Transverse colon (tissue), 4 donors: ENCODE results near the gene TNFSF18.

Experiments
- CTCF ChIP-seq, 5 experiments: fragments of 200-600 bp in 3 of 5; fragments of 450-650 bp in 2 of 5; sonication (generic) in 3 of 5; IDR thresholded peaks; 1 replicate in 2 of 5; 2 replicates in 3 of 5; pipeline ENCODE4 v1.5.1; 2016 to 2017; ENCODE audit warnings: antibody characterized with exemption in 5 of 5, inconsistent platforms in 3 of 5, mild to moderate bottlenecking in 2 of 5, moderate library complexity in 1 of 5
- EP300 ChIP-seq: sonication (generic); formaldehyde crosslinking; IDR thresholded peaks from one replicate; pipeline ENCODE4 v1.6.1; 2017; ENCODE audit warnings: antibody characterized with exemption, low read depth
- POLR2AphosphoS5 ChIP-seq, 3 donors: sonication (generic); formaldehyde crosslinking; IDR thresholded peaks; one replicate each; pipeline ENCODE4 v1.6.1; 2016; ENCODE audit warnings: antibody characterized with exemption in 3 of 3

DNA sequence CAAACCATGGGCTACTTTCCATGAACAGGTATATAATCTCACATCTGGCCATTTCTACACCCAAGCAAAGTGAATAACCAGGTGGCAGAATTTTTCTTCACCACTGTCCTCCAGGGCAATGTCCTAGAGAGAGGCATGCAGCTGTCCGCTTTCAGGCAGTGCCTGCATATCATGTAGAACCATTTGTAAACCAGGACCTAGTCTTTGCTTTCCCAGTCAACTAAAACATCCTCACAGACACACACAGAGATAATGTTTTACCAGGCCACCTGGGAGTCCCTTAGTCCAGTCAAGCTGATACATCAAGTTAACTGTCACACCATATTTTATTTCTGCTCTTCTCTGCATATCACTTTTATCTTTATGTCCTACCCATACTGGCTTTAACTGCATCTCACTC, 26.2 kb downstream of the TNFSF18 start:
- TF ChIP-seq EP300: no peak
- TF ChIP-seq CTCF (IDR thresholded peaks at IDR 0.05): no peak
- no peak for TF ChIP-seq POLR2AphosphoS5 (IDR thresholded peaks at IDR 0.05)
